HEK293T (cell line): ENCODE results near the gene HAUS5.

Experiments used
- BHLHE40 ChIP-seq: fragments of 450-650 bp; IDR thresholded peaks from 2 replicates; pipeline ENCODE4 v1.6.1; 2016; ENCODE audit warnings: mild to moderate bottlenecking, moderate library complexity, borderline replicate concordance
- FOXA1 ChIP-seq: fragments of 450-650 bp; IDR thresholded peaks from 2 replicates; pipeline ENCODE4 v1.6.1; 2016; ENCODE audit warnings: mild to moderate bottlenecking
- FOXM1 ChIP-seq: fragments of 450-650 bp; IDR thresholded peaks from 2 replicates; pipeline ENCODE4 v1.6.1; 2017; ENCODE audit warnings: mild to moderate bottlenecking, borderline replicate concordance
- L3MBTL2 ChIP-seq: fragments of 450-650 bp; conservative IDR thresholded peaks from 2 replicates; pipeline ENCODE4 v1.6.1; 2016; ENCODE audit warnings: mild to moderate bottlenecking
- SP1 ChIP-seq: fragments of 450-650 bp; IDR thresholded peaks from 2 replicates; pipeline ENCODE4 v1.6.1; 2017

DNA sequence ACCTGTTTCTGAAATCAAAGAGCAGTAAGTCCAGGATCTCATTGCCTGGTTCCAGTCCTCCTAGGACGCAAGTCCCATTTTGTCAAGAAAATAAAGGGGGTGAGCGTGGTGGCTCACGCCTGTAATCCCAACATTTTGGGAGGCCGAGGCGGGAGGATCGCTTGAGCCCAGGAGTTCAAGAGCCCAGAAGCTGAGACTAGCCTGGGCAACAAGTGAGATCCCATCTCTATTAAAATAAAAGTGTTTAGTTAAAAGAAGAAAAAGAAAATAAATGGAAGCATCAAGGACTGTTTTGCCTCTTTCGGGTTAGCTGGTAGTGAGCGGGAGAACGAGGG, 344 bp upstream of the HAUS5 start:
- TF ChIP-seq FOXM1 (no peak), FOXA1 (no peak), SP1 (no peak), L3MBTL2 (no peak), BHLHE40 (no peak)
